ENCODE measurements around the gene WSCD2. TPM values are rescaled to one million over a fixed set of nuclear protein-coding genes. Genes with fewer than 3 reads are reported as not detected.

Gene WSCD2
- total RNA-seq, 2 donors from 2014 or later = 0.31 TPM; not detected in 1

DNA sequence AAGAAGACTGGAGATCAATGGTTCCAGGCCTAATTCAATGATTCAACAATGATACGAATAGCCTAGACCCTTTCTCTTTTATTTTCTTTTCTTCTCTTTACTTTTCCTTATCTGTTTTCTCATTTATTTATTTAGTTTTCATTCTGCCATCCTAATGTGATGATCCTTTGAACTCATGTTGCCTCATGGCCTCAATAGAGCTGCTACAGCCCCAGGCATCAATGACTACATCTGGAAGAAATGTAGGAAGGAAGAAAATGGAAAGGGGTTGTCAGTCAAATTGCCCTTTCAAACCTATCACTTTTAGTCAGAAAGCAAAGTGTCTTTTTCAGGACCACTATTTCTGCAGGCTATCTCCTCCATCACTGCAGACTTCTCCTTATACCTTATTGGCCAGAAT lies 140.1 kb downstream of the WSCD2 start:
- DNase-seq (ENCODE audit: low spot score) = no peak
- Histone ChIP-seq H3K4me3 (no peak overlapping the region), H3K9me3 (peaks cover 0 to 1% of the 10 kb centered on the region in 2 donors), H3K27ac (no peak overlapping the region), H3K36me3 (no peaks in the 10 kb centered on the region), H3K27me3 (no peaks in the 10 kb centered on the region), H3K4me1 (no peaks in the 10 kb centered on the region)
- TF ChIP-seq, protein P1, sequence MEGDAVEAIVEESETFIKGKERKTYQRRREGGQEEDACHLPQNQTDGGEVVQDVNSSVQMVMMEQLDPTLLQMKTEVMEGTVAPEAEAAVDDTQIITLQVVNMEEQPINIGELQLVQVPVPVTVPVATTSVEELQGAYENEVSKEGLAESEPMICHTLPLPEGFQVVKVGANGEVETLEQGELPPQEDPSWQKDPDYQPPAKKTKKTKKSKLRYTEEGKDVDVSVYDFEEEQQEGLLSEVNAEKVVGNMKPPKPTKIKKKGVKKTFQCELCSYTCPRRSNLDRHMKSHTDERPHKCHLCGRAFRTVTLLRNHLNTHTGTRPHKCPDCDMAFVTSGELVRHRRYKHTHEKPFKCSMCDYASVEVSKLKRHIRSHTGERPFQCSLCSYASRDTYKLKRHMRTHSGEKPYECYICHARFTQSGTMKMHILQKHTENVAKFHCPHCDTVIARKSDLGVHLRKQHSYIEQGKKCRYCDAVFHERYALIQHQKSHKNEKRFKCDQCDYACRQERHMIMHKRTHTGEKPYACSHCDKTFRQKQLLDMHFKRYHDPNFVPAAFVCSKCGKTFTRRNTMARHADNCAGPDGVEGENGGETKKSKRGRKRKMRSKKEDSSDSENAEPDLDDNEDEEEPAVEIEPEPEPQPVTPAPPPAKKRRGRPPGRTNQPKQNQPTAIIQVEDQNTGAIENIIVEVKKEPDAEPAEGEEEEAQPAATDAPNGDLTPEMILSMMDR (IDR thresholded peaks at IDR 0.05) = no peak

DNA sequence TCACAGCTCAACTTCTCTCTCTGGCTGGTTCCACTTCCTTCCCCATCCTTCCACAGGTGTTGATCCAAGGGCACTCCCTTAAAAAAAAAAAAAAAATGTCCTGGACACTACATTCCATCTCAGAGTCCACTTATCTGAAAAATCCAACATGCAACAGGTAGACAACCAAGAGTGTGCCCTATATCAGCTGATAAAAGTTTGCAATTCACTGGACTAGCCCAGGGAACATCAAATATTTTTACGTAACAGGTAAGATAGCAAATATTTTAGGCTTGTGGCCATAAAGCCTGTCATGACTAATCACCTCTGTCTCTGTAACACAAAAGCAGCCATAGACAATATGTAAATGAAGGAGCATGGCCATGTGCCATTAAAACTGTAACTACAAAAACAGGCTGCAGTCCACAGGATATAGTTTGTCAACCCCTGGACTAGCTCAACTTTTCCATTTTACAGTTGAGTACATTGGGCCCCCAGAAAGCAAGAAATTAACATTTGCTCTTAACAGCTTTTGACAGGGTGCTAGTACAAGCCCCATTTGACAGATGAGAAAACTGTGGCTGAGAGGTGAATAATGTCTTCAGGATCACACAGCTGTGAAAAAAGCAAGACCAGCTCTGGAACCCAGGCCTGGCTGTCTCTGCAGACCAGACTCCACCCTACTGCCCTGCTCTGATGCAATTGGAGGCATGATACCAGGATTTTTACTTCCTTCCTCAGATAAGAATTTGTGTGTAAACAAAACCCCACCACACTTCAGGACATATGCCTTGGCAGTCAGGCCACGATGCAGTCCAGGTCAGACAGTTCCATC lies 141.2 kb downstream of the WSCD2 start:
- DNase-seq (ENCODE audit: low spot score) = no peak
- TF ChIP-seq, protein P1 (IDR thresholded peaks at IDR 0.05) = no peak
- H3K27me3 ChIP-seq = no peaks in the 10 kb centered on the region
- peaks cover 0 to 6% of the 10 kb centered on the region in 2 donors for H3K9me3 ChIP-seq
- no peaks in the 10 kb centered on the region for H3K4me1 ChIP-seq
- no peak overlapping the region for H3K27ac ChIP-seq
- no peaks in the 10 kb centered on the region for H3K36me3 ChIP-seq
- H3K4me3 ChIP-seq = no peak overlapping the region

DNA sequence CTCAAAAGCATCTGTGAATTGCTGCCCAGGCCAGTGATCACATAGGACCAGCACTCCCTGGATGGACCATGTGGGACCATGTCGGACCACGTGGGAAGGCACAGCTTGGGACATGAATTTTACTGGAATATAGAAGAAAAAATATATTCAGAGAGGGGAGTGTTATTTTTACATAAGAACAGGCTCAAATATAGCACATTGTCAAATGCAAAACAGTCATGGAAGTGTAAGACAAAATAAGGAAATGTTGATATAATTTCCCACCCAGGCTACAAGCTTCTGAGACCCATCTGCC lies 141.7 kb downstream of the WSCD2 start:
- TF ChIP-seq, protein P1 (IDR thresholded peaks at IDR 0.05) = no peak
- Histone ChIP-seq H3K9me3 (peaks cover 0 to 6% of the 10 kb centered on the region in 2 donors), H3K4me3 (no peak overlapping the region), H3K27me3 (no peaks in the 10 kb centered on the region), H3K36me3 (no peaks in the 10 kb centered on the region), H3K27ac (no peak overlapping the region), H3K4me1 (no peaks in the 10 kb centered on the region)
- no peak for DNase-seq (ENCODE audit: low spot score)

DNA sequence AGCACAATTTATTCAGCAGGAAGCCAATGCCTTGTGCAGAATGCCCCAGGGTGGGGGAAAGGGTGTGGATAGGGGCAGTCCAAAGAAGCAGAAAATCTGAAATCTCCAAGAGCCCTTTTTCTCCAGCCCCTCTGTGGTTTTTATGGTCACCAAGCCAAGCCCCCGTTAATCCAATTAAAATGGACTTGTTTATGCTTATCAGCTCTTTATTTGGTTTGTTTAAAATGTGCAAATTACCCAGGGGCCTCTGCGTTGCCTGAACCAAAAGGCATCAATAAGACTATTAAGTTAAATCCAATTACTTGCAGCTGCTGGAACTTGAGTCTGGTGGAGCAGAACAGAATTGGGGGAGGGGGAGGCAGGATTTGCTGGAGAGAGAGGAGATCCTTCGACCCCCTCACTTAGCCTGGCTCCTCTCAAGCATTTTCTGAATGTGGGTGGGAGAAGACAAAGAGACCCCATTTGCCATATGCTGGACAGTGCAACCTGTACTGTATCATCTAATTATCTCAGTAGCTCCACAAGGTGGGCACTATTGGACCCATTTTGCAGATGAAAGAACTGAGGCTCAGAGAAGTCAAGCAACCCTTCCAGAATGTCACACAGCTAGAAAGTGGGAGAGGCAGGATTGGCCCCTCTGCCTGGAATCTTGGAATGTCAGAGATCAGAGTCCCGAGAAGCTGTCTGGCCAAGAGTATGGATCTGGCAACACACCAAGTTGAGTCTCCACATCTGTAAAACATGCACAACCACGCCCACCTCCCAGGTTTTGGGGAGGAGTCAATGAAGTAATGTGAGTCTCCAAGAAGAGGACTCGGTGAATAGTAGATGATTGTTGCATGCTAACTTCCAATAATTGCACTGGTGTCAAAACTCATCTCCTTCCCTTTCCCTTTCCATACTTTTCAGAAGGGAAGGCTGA lies 143.1 kb downstream of the WSCD2 start:
- no peak overlapping the region for H3K27ac ChIP-seq
- H3K9me3 ChIP-seq = peaks cover 0 to 6% of the 10 kb centered on the region in 2 donors
- no peak for DNase-seq (ENCODE audit: low spot score)
- no peaks in the 10 kb centered on the region for H3K4me1 ChIP-seq
- no peak overlapping the region for H3K4me3 ChIP-seq
- H3K27me3 ChIP-seq = no peaks in the 10 kb centered on the region
- no peaks in the 10 kb centered on the region for H3K36me3 ChIP-seq
- TF ChIP-seq, protein P1 (IDR thresholded peaks at IDR 0.05) = no peak

DNA sequence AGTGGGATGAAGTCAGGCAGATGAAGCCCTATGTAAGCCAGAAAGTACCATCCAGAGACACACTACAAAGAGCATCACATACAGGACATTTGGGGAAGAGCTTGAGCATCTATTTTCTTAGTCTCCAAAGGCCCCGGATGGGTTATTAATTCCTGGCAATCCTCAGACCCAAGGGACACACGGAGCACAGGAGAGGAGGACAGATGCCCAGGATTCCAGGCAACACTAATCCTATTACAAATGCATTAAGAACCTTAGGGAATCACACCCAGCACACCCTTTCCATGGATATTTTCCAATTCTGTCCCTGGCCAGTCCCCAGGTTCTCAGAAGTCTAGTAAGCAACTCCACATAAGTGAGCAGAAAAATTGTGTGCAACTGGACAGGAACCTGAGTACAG lies 144.1 kb downstream of the WSCD2 start:
- no peaks in the 10 kb centered on the region for H3K4me1 ChIP-seq
- peaks cover 0 to 6% of the 10 kb centered on the region in 2 donors for H3K9me3 ChIP-seq
- no peak for DNase-seq (ENCODE audit: low spot score)
- TF ChIP-seq, protein P1 (IDR thresholded peaks at IDR 0.05) = no peak
- H3K27ac ChIP-seq = no peak overlapping the region
- H3K36me3 ChIP-seq = no peaks in the 10 kb centered on the region
- H3K4me3 ChIP-seq = no peak overlapping the region
- no peaks in the 10 kb centered on the region for H3K27me3 ChIP-seq

All from right atrium auricular region (tissue), 2 donors.